Globus pallidus (tissue), 1 donor: ENCODE measurements around the gene XPNPEP1.

Experiments
- DNase-seq: peaks from one replicate; pipeline ENCODE4 v3.0.0-alpha.2; 2015; ENCODE audit warnings: low spot score

The XPNPEP1 gene

GRCh38 chr10:109892931-109893330 lies 30.4 kb downstream of the XPNPEP1 start:
- DNase-seq = no peak

- DNase-seq = no peak
These were observed 31.2 kb downstream of the XPNPEP1 start for GRCh38 chr10:109892117-109892516.

DNA sequence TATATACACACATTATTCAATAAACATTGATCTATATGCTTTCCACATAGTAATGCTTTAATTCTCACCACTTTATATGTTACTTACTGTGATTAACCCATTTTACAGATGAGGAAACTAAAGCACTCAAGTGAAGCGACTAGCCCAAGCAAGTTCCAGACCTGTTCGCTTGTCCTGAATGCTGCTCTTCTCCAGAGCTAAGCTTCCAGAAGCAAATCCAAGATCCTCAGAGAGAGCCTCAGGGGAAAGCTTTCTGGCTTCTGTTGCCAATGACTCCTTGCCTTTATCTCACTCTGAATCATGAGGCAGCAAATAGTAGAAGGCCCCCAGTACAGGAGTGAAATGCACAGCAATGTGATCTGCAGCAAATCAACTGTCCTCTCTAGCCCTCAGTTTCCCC lies 32.2 kb downstream of the XPNPEP1 start:
- no peak for DNase-seq

GRCh38 chr10:109889867-109890266 lies 33.4 kb downstream of the XPNPEP1 start:
- no peak for DNase-seq

DNA sequence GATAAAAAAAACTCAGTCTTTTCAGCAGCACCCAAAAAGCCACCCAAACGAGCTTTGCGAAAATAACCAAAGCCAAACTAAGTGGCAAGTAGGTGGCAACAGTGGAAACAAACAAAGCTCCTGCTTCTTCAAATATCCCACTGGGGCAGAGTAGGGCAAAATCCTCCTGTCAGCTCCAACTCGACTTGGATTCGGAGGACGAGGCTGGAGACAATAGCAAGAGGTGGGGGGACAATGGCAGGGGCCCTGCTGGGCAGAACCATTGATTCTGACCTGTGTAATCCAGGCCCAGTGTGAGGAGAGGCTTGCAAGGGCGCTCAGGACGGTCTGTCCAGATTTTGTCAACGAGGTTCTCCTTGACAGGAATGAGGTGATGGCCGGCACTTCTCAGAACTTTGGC lies 35.5 kb downstream of the XPNPEP1 start:
- DNase-seq = no peak

DNA sequence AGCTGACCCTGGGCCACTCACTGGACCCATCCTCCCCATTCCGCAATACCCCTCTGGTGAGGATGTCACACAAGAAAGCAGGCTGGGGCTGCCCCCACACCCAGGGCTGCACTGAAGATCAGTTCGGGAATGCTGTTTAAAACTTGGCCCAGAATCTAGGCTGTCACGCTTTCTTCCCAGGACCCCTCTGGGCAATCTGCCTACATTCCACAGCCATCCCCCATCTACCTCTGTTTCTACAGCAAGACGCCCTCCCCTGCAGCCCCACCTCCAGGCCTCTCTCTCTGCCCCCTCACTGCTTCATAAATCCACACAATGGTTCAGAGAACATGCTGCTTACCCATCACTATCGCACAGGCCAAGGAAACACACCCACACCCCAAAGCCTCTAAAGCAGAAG lies 36.1 kb downstream of the XPNPEP1 start:
- no peak for DNase-seq

- no peak for DNase-seq
These were observed 36.5 kb downstream of the XPNPEP1 start for GRCh38 chr10:109886781-109887140.

- DNase-seq = no peak
These were observed 37.1 kb downstream of the XPNPEP1 start for GRCh38 chr10:109886037-109886780.

DNA sequence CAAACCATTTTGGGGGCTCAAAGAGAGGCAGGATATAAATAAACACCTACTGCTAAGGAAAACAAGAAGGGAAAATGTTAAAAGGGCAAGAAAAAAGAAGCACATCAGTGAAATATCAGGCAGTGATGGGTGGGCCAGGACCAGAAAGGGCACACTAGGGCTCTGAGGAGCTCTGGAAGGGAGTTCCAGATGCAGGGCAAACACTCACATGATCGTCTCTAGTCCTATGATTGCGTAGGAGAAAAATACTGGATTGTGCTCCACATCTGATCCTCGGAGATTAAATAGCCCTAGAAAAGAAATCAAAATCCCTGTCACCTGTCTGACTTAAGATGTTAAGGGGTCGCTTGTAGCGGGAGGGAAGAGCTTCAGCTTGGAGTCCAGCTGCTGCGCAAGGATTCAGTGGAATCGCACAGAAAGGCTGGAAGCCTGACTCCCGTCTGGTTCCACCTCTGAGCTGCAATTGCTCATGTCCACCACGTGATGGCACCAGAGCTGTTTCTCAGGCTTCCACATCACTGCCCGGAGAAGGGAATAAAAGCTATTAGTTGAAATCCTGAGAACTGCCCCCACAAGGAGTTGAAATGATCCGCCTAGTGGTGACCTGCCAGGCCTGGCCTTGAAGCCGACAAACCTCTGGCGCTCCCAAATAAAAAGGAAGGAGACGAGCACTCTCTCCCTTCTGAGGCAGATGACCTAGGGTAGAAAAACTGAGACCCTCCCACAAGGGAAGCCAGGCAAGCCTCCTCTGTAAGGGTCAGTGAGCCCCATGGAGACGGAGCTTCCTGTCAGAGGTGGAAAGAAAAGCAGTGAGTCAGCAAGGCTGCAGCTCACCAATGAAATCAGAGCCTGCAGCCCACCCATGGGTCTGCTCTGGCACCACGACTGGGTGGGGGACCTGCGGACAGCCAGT lies 39.2 kb downstream of the XPNPEP1 start:
- peak; percentile 90 for DNase-seq

DNA sequence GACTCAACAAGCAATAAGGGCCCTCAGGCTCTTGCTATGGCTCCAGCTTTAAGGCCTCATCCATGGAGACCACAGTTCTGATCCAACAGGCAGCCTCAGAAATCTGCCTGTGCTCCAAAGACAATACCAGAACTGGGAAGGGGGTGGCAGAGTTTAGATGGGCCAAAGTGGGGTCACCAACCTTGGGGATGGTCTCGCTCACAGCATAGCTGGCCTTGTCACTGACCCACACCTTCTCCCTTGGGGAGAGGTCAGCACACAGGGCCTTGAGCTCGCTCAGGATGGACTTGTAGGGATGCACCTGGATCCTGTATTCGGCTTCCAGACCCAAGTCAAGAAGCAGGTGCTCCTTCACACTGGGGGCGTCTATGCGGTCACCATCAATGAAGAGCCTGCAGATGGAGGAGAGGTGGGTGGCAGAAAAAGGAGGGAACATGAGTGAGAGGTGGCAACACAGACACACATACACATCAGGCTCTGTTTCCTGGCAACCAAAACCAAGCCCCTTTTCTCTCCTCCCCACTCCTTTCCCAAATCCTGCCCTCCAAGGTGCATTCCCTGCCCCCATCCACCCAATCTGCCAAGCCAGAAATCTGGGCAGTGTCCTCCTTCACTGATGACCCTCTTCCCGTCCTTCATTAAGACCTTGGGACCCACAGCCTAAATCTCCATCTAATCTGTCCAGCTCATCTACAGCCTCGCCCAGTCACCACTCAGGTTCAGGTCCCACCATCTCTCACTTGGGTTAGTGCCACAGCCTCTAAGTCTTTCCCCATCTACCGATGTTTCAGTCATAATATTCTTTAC lies 40.9 kb downstream of the XPNPEP1 start:
- DNase-seq = no peak

DNA sequence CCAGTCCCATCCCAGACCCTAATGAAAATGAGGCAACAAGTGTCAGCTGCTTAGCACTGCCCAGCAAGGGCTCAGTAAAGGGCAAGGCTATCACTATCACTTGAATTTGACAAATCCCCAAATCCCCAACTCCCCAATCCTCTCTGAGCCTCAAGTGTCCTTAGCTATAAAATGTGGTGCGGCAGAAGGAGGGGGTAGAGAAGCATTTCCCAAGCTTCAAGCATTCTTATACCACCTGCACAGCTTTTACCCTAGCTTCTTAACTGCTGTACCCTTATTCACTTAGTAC lies 41.6 kb downstream of the XPNPEP1 start:
- no peak for DNase-seq

DNA sequence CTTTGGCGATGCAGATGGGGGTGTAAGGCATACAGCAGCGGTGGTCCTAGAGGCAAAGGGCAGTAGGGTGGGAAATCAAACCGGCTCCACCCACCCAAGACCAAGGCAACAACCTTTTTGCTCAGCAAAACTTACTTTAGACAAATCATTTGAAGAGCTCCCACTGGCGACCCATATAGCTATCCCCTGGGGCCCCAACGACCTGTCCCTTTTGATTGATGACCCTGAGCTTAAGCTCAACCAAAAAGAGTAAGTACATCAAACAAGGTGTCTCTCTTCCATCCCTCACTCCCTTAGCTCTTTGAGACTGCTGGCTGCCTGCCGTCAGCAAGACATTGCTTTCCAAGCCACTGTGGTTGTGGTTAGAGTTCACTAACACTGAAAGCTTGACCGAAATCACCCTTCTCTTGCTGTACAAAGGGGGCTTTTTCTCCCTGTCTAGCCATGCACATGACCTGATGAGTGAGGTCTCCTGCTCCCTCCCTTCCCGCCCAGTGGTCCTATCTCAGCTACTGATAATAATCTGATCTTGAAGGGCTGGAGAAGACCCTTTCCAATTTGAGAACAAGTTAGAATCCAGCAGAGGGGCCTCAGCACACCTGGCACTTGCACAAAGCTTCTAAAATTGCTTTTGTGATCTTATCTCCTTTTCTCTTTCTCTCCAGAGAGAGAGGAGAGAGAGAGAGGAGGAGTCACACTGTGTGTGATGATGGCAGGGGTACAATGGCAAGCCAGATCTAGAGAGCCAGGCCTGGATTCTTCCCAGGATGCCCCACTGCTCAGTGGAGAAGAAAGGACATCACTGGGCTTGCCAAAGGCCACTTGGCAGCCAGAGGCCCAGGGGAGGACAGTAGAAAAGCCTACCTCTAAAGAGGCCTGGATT lies 42.2 kb downstream of the XPNPEP1 start:
- no peak for DNase-seq

- DNase-seq = no peak
These were observed 45.8 kb downstream of the XPNPEP1 start for GRCh38 chr10:109877546-109877945.

GRCh38 chr10:109875828-109876821 lies 47.2 kb downstream of the XPNPEP1 start:
- DNase-seq = no peak

DNA sequence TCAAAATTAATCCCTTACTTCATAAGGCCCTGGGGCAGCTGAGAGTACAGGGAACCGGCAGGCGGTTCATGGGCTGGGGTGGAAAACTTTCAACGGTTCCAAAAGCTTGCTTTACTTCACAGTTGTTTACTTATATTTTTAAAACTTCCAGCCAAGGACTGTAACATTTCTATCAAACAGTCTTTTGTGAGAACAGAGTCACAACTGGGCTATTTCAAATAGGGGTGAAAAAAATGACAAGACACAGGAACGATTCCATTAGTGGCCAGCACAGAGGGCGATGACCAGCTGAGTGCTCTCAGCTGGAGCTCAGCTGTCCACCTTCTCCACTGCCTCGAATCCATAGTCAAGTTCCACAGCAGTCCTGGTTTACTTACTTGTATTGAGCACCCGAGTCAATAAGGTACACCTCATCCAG lies 48.2 kb downstream of the XPNPEP1 start:
- DNase-seq = no peak

DNA sequence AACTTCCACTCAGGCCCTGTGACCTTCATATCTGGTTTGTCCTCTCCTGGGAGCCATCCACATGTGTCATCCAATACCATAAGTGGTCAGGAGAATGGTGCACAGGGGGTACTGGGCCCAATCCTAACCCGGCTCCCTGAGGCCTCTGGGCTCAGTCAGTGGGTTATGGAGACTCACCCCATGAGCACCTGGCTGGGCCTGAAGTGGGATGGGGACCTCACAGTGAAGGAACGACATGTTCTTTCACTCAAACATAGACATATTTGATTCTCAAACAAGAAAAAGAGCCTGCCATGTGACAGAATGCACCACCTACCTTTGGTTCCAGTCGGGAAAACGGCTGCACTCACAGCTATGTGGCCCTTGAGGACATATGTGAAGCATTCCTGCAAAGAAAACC lies 51.8 kb downstream of the XPNPEP1 start:
- DNase-seq = no peak

DNA sequence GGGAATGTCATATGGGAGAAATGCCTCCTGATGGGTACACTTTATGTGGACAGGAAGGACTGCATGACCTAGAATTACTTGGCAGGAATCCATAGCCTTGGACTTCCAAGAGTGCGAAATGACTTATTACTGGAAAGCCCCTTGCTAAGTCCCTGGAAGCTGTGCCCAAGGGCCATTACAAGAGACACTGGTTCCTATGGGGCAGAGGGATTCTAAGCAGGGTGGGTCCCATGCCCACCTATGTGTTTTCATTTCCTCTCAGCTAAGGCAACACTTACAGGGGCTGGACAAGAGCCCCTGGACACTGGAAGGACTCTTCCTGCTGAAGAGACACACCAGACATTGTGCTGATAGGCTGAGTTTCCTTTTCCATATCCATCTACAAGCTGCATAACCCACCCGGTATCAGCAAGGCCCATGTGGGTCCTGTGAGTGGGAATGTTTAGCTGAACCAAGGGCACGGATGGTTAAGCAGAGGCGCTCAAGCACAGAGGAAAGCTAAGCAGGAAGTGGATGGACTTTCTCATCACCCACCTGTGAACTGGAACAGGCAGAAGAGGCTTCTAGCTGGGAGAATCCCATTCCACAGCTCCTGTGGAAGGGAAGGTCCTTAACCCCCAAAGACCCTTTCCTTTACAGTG lies 56.2 kb downstream of the XPNPEP1 start:
- no peak for DNase-seq

DNA sequence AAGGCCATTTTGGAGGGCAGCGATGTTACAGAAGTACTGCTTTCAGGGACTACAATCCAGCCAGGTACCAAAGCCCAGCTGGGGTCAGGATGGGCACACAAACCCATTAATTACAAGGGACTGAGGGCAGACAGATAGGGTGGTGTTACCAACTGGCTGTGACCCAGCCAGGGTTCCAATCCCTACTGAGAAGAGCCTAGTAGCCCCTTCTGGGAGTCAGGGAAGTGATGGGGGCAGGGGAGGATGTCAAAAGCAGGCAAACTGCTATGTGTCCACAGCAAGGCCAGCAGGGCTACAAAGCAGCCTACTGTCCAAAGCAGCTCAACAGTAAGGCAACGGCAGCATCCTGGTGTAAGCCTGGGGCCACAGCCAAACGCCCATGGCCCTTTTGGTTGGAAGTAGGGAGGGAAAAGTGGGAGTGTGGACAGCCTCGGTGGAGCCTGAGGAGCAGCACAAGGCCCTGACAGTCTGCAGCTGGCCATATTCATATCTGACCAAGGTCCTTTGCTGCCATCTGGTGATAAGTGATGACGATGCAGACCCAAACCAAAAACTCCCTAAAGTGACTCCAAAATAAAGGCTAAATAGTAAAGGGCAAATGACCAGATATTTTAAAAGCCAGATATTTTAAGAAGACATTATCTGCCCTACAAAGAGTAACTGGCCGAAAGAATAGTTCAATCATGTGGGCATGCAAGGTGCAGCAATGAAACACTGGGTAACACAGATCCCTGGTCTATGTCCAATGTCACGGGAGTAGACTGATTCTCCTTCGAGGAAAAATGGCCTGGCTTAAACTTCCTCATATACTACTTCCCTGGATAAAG lies 56.9 kb downstream of the XPNPEP1 start:
- peak; percentile 34 for DNase-seq

DNA sequence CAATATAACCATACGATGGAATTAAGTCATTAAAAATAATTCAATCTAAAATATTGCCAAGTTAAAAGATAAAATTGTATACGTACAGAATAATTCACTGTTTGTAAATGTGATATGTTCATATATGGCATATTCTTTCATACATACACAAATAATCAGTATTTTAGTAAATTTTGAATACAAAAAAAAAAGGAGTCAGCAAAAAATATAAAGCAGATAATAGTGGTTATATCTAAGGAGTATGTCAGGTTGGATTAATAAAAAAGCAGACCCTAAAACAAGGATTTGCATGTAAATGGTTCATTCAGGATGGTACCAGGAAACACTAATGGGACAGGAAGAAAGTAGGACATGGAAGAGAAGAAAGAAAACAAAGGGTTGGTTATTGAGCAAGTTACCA lies 59.5 kb downstream of the XPNPEP1 start:
- DNase-seq = no peak
